GM18502 (cell line): ENCODE data around the gene IMPDH1.

Experiments used
- ATAC-seq: cut with Tn5 transposase; IDR thresholded peaks from one replicate; pipeline ENCODE4 v1.9.1; 2021; ENCODE audit warnings: mild to moderate bottlenecking; ENCODE audit not compliant: unreplicated experiment, poor library complexity

Gene IMPDH1

GRCh38 chr7:128389618-128390329 lies 20.0 kb downstream of the IMPDH1 start:
- no peak for ATAC-seq

GRCh38 chr7:128389085-128389617 lies 20.6 kb downstream of the IMPDH1 start:
- no peak for ATAC-seq

DNA sequence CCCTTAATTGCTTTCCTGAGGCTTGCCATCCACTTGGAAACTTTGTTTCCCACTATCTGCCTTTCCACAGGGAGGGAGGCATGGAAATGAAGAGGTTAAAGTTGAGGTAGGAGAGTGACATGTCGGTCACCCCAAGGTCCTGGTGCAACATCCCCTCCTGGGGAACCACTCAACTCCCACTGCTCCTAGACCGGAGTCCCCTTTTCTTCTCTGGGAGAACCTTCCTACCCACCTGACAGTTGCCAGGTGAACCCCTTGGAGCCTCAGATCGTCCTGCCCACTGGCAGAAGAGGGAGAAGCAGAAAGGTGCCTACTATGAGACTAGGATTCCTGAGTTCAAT lies 21.7 kb downstream of the IMPDH1 start:
- peak; percentile 13 for ATAC-seq

DNA sequence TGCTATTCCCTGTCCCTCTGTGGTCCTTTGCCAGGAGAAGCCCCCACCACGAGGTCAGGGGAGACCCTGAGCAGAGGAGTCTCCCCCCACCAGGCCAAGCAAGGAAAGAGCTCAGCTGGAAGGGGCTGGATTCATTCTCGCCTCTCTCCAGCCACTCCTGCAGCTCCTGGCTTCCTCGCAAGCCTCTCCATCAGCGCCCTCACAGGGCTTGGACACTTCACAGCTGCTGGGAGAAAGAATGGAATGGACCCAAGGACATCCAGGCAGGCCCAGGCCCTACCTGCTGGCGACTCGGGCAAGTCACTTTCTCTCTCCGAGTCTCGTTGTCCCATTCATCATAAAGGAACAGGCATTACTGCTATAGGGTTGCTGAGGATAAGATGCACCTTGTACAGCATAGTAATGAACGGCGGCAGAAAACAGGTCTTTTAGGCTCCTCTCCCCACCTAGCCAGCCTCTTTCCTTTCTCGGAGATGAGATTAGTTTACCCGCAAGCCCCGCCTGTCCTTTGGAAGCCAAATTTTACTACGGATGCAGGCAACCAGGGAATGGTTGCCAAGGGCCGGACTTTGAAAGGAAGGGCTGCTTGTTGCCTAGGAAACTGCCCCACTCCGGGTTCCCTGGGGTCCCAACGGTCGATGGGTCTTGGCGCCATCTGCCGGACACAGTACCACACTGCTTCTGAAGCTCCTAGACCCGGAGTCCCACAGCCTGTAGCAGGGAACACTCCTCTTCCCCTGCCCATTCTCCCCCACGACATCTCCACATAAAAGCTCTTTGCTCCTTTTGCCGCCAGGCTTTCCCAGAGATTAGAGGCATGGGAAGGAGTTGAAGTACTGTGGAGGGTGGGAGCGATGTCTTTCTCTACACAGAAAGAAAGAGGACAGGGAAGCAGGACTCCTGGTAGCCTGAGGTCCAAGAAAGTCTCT lies 22.3 kb downstream of the IMPDH1 start:
- peak; percentile 78 for ATAC-seq

DNA sequence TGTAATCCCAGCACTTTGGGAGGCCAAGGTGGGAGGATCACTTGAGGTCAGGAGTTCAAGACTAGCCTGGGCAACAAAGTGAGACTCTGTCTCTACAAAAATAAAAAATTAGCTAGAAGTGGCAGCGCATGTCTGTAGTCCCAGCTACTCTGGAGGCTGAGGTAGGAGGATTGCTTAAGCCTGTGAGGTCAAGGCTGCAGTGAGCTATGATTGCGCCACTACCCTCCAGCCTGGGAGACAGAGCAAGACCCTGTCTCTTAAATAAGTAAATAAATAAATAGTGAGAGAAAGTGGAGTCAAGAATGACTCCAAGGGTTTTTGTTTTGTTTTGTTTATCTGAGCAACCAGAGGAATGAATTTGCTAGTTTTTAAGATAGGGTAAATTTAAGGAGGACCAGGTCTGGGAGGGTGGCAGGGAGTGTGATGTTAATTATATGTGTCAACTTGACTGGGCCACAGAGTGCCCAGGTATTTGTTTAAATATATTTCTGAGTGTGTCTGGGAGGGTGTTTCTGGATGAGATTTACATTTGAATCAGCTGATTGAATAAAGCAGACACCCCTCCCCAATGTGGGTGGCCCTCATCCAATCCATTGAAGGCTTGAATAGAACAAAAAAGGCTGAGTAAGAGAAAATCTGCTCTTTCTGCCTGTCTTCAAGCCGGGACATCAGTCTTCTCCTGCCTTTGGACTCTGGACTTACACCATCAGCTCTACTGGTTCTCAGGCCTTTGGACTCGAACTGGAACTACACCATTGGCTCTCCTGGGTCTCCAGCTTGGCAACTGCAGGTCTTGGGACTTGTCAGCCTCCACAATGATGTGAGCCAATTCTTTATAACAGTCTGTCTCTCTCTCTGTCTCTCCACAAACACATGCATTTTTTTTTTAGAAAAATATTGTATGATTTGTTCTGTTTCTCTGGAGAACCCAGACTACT lies 23.5 kb downstream of the IMPDH1 start:
- no peak for ATAC-seq

DNA sequence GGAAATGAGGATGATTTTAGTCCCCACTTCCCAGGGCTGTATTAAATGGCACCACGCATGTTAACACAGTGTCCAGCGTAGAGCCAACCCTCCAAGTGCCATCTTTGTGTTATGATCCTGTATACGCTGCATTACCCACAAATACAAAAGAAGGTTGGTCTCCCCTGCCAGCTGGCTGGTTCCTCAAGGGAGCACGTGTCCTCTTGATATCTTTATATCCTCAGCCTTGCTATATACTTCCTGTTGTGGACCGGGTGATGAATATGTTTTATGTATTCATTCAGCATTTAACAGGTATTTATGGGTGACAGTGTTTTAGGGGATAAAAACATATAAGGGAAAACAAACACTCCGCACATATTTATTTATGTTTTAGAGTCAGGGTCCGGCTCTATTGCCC lies 25.1 kb downstream of the IMPDH1 start:
- ATAC-seq = no peak

- no peak for ATAC-seq
Observed at GRCh38 chr7:128383776-128384175, 26.0 kb downstream of the IMPDH1 start.

DNA sequence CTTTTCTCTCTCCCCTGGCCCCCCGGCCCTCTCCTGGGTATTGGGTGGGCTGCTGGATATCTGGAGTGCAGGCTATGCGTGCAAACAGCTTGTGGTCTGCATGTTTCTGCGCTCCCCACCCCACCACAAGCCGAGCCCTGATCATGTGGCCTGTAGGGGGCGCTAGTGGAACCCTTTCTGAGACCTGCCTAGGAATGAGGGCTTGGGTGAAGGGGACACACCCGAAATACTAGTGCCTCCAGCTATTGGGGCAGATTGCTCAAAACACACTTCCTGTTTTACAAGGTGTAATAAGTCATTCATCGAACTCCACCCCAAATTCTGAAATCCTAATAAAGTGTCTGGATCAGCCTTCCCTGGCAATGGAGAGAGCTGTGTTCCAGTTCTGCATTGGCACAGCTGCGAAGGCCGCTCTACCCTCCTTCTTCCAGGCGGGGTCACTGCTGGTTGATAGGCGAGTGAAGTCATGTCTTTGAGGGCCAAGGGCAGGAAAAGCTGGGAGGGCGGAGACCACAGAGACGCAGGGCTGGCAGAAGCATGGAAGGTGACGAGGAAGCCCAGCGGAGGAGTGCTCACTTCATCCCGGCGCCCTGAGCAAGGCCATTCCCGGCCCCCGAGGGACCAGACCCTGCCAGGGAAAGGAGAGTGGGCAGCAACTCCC lies 28.5 kb downstream of the IMPDH1 start:
- no peak for ATAC-seq

DNA sequence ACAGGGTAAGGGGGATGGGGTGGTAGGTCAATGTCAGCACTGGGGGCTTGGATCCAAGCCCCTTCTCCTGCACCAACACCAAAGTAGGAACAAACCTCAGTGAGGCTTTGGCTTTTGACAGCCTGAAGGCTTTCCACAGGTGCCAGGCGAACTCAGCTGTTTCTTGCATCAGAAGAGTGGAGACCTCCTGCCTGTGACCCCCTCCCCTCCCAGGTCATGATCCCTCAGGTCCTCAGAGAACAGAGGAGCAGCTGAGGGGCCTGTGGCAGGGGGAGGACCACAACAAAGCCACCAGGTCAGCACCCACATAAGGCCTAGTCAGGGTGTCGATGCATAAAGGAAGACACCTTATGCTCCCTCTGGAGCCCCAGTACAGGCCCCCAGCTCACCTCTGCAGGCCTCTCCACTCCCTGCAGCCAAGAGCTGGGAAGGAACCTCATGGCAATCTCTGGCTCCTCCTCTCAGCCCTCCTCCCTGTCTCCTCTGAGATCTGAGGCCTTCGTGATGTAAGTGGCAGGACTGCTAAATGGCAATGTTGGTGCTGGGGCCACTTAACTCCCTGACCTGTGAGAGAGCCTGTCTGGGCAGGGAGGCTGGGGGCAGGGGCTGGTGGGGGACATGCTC lies 29.2 kb downstream of the IMPDH1 start:
- ATAC-seq = no peak

- ATAC-seq = no peak
Observed at GRCh38 chr7:128379900-128380479, 29.8 kb downstream of the IMPDH1 start.

DNA sequence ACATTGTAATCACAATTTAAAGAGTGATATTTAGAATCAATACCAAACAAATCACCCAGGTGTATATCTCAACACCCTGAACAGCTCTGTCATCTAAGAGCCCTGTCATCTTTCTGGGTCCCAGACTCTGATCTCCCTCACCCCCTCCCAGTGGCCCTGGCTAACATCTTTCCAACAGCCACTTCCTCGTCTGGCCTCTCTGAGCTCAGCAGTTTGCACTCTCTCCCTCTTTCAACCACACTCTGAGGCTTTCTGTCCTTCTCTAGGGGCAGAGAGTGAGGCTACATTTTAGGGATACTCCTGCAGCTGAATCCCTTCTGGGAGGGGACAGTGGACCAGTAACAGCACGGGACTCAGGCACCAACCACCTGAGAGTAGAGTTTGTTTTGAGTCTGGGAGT lies 31.1 kb downstream of the IMPDH1 start:
- ATAC-seq = no peak

GRCh38 chr7:128376077-128376476 lies 33.7 kb downstream of the IMPDH1 start:
- ATAC-seq = no peak

DNA sequence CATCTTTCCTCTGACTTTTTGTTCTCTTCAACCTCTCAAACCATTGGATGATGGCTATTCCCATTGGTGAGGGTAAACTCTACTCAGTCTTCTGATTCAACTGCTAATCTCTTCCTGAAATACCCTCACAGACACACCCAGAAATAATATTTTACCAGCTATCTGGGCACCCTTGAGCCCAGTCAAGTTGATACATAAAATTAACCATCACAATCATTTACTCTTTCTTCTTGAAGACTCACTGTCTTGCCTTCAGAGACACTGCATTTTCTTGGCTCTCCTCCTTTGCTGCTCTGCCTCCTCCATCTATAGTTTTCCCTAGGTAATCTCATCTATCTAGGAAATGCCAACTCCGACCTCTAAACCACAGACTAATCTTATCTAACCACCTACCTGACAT lies 35.7 kb downstream of the IMPDH1 start:
- no peak for ATAC-seq

DNA sequence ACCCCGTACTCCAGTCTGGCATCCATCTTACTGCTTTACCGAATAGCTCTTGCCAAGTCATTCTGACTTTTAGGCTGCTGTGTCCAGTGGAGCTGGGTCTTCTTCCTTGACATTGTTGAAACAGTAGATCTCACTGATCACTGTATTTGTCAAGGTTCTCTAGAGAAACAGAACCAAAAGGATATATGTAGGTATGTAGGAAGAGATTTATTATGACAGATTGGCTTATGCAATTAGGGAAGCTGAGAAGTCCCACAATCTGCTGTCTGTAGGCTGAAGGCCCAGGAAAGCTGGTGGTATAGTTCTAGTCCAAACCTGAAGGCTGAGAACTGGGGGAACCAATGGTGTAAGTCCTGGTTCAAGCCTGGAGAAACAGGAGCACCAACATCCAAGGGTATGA lies 36.2 kb downstream of the IMPDH1 start:
- ATAC-seq = no peak

GRCh38 chr7:128370491-128370890 lies 39.3 kb downstream of the IMPDH1 start:
- ATAC-seq = no peak

DNA sequence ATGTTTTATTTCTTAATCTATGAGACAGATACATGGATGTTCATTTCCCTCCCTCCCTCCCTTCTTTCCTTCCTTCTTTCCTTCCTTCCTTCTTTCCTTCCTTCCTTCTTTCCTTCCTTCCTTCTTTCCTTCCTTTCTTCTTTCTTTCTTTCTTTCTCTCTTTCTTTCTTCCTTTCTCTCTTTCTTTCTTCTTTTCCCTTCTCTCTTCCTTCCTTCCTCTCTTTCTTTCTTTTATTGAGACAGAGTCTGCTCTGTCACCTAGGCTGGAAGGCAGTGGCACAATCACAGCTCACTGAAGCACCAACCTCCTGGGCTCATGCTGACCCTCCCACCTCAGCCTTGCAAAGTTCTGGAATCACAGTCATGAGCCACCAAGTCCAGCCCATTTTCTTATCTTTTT lies 42.8 kb downstream of the IMPDH1 start:
- ATAC-seq = no peak

GRCh38 chr7:128366300-128366699 lies 43.5 kb downstream of the IMPDH1 start:
- ATAC-seq = no peak

DNA sequence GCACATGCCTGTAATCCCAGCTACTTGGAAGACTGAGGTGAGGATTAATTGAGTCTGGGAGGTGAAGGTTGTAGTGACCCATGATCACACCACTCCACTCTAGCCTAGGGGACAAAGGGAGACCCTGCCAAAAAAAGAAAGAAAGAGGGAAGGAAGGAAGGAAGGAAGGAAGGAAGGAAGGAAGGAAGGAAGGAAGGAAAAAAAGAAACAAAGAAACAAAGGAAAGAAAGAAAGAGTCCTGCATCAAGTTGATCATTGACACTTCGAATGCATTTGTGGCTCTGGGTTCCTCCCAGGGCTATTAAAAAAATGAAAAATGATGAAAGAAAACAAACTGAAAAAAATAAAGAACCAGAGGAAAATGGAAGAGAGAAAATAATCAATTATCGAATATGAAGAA lies 44.4 kb downstream of the IMPDH1 start:
- no peak for ATAC-seq
